ENCODE measurements around the gene SEPTIN1.

The SEPTIN1 gene

DNA sequence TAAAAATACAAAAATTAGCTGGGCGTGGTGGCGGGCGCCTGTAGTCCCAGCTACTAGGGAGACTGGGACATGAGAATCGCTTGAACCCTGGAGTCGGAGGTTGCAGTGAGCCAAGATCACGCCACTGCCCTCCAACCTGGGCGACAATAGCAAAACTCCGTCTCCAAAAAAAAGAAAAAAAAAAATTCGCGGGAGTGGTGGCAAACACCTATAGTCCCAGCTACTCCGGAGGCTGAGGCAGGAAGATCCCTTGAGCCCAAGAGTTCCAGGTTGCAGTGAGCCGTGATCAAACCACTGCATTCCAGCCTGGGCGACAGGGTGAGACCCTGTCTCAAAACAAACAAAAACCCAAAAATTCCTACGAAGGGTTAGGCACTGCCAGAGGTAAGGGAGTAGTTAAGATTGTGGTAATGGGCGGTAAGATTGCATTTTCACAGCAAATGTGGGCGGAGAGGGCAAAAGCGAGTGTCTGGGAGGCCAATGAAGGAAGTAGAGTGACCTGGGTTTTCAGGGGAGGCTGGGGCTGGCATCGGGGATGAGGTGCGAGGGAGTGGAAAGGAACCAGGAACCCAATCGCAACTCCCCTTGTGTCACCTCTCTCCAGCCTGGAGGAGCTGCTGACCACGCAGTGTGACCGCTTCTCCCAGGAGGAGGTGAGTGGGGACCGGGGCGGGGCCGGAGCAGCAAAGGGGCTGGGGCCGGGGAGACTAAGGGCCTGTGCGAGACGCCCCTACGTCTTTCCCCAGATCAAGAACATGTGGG is 5.1 kb downstream of the SEPTIN1 start:
- no peak for DNase-seq (ENCODE audit: low read depth)

- no peak for DNase-seq (ENCODE audit: low read depth)
These were observed 5.9 kb downstream of the SEPTIN1 start for GRCh38 chr16:30376461-30376902.

GRCh38 chr16:30375864-30376263 is 6.5 kb downstream of the SEPTIN1 start:
- no peak for DNase-seq (ENCODE audit: low read depth)

- no peak for DNase-seq (ENCODE audit: low read depth)
These were observed 7.8 kb downstream of the SEPTIN1 start, which contains the start of gene MYL11 for GRCh38 chr16:30374538-30374937. TSS of gene MYL11 (plus strand) at chr16:30374802. CDS start at chr16:30374858, 56 bp downstream.

DNA sequence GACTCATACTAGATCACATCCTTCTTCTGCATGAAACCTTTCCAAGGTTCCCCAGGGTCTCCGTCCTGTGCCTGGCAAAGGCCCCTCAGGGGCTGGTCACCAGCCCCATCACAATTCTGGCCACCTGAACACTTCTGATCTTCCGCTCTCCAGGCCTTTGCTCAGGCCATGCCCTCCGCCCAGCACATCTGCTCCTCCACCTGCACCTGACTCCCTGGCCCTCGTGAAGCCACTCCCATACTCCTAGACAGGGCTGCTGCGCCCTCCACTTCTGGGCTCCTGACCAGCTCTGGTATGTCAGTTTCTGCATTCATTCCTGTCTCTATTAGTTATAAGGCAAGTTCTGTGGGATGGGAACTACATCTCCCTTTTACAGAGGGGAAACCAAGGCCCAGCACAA is 9.6 kb downstream of the SEPTIN1 start:
- no peak for DNase-seq (ENCODE audit: low read depth)

DNA sequence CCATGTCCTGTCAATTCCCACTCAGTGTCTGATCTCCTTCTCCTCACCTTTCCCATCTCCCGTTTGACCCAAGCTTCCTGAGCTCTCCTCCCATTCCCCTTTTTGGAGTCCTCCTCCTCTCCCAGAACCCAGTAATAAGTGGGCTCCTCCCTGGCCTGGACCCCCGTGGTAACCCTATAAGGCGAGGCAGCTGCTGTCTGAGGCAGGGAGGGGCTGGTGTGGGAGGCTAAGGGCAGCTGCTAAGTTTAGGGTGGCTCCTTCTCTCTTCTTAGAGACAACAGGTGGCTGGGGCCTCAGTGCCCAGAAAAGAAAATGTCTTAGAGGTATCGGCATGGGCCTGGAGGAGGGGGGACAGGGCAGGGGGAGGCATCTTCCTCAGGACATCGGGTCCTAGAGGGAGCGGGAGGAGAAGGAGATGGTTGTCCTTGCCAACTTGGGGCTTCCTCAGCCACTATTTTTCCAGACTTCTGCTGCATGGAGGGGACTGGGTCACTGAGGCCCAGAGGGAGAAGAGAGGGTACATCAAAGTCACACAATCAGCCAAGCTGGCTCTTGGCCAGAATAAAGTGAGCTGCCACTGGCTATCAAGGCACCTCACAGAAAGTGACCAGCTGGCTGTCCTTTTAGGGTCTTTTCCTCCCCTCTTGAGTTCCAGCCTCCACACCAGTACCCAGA is 10.2 kb downstream of the SEPTIN1 start:
- no peak for DNase-seq (ENCODE audit: low read depth)

DNA sequence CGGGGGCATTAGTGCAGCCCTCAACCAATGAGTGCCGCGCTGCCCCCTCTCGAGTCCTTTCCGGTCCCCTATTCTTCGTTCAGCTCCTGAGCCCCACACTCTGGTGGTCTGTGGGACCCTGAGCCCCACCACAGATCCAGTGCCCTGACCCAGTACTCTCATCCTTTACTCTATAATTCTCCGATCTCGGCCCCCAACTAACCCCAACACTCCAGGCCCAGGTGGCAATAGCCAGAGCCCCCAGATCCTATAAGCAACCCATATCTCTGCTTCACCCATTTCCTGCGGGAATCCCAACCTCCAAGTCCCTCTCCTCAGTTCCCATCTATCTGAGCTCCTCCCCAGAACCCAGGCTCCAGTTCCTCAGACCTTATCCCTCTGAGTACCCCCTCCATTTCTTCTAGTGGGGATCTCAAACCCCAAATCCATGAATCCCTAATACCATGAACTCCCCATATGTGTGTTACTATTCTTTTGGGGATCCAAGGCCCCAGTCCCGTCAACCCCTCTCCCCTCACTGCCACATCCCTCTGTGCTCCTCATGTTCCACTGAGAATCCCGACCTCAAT is 11.0 kb downstream of the SEPTIN1 start:
- DNase-seq (ENCODE audit: low read depth), result no peak

DNA sequence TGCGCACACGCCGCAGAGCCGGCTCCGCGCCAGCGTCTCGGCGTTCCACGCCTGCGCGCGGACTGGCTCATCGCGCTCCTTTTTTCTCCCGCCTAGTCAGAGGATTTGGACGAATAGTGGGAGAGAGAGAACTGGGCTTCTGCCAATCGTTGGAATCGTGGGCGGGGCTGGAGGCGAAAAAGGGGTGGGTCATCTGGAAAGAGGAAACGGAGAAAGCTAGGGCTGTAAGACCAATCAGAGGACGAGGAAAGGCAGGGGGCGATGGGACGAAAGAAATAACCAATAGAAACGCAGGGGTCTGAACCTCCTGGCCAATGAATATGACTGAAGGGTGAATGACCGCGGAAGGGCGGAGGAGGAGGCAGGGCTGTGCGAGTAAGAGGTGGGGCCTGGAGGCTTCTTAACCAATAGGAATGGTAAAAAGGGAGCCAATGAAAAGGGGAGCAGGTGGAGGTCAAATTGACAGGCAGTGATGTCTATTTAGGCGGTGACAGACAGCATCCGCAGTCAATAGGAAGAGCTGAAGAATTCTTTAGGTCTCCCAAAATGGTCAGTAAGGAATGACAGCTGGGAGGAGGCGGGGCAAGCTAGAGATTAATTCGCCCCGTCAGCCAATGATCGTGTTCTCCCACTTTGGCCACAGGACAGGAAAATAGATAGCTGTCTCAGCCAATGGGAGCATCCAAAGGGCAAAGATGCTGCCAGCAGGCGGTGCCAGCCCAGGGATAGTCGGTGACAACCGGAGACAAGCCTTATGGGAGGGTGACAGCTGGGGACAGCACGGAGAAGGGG is 11.7 kb downstream of the SEPTIN1 start, which contains the start of gene TBC1D10B:
TSS of gene TBC1D10B (minus strand) at position 39 of the 792 bp plus-strand sequence. CDS start 311 bp downstream, outside the sequence.
- DNase-seq (ENCODE audit: low read depth), result peak; percentile 95

DNA sequence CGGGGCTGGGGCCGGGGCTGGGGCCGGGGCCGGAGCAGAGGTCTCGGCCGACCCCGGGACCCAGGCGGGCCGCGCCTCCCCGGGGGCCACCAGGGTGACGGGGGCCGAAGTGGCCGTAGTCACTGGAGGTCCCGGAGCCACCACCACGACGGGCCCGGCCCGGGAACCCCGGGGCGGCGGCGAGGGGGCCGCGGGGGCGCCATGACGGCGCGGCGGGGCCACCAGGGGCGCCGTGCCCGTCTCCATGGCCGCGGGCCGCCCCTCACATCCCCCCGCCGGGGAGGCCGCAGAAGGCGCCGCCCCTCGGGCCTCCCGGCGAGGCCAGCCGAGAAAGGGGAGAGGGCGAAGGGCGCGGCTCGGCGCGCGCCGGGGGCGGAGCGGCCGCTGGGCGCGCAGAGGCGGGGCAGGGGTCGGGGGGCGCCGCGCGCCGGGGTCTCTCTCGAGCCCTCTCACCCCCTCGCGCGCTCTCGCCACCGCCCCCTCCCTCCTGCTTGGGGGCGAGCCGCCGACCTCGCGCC is 12.4 kb downstream of the SEPTIN1 start:
- no peak for DNase-seq (ENCODE audit: low read depth)

- no peak for DNase-seq (ENCODE audit: low read depth)
These were observed 13.0 kb downstream of the SEPTIN1 start for GRCh38 chr16:30369091-30369937.

GRCh38 chr16:30368792-30369090 is 13.6 kb downstream of the SEPTIN1 start:
- DNase-seq (ENCODE audit: low read depth), result no peak

DNA sequence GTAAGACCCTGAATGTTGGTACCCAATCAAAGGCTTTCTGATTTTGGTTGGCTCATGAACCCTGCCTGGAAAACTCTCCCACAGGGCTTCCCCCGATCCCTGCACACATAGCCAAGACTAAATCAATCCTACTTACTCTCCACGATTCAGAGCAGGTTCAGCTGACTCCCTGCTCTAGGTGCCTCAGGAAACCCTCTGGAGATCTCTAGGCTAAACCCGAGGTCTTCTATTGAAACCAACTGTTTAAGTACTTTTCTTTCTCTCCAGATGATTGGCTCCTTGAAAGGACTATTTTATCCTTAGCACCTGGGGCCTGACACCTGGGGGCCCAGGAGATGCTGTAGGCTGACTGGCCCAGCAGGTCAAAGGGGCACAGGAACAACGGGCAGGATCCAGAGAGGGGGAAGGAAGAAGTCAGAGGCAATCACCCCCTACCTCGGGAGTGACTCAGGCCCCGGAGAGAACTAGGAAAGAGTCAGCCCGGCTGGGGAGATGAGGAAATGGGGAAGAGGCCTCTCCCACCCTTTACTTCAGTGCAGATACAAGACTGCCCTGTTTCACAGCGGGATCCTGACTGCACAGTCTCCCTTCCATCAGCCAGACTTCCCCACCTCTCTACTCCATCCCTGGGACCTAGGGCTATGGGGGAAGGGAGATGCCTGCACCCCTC is 14.1 kb downstream of the SEPTIN1 start:
- no peak for DNase-seq (ENCODE audit: low read depth)

DNA sequence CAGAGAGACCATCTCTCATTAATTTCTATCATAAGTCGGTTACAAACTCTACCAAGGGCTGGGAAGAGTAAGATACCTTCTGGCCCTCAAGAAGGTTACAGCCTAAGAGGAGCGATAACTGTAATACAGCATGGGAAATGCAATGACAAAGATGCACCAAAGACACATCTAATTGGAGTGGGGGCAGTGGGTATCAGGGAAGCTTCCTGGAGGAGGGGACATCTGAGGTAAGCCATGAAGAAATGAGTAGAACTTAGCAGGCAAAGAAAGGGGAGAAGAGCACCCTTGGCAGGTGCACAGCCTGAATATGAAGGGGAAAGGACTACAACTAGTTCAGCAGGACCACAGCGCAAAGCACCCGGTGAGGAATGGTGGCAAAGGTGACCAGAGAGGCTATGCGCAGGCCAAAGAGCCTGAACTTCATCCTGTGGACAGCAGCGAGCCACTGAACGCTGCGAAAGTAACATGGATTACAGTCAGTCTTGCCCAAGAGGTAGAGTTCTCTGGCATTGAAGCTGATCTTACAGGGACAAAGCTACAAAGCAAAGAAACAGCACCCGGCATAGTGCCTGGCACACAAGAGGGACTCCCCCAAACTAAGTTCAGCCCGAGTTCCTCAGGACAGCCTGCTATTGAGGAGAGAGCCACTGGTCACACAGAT is 14.9 kb downstream of the SEPTIN1 start:
- DNase-seq (ENCODE audit: low read depth), result no peak

DNA sequence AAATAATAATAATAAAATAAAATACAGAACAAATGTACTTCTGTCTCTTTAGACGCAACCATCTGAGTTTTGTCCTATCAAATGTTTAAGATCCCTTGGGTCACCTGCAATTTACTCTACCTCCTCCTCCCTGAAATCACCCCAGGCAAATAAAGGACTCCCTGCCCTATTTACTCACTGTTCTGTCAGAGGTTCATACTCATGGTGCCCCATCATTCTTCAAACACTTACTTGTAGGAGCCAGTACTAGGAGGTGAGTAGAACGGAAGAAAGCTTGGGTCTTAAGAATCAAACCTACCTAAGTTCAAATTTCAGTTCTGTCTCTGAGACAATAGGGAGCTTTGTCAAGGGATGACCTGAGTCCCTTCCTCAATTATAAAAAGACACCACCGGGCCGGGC is 15.8 kb downstream of the SEPTIN1 start:
- DNase-seq (ENCODE audit: low read depth), result no peak

DNA sequence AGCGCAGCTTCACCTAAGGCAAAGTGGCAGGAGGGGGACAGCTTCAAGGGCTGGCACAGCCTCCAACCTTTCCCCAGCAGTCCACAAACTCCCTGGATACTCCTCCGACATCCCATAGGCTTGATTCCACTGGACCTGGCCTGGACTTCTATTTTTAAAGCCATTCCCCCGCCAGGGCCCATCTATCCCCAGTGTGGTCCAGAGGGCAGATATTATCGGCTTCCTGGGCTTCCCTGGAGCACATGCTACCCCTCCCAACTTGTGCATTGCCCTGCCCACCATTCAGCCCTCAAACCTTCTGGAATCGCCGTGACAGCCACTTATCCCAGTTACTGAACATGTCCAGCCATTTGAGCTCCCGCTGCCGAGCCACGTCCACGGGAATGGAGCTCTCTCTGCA is 17.2 kb downstream of the SEPTIN1 start:
- DNase-seq (ENCODE audit: low read depth), result no peak

- DNase-seq (ENCODE audit: low read depth), result no peak
These were observed 21.2 kb downstream of the SEPTIN1 start for GRCh38 chr16:30361180-30361579.

DNA sequence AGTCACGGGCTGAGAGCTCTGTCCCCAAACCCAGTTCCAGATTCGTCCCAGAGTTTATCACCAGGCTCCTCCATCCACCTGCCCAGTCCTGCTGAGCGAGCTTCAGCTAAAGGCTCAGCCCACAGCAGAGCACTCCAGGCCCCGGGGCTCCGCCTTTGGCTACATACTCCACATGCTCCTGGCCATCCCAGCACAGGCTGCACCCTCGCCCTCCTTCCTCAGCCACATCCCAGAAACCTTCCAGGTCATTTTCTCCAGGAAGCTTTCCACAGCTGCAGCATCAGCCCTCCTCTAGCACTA is 22.5 kb downstream of the SEPTIN1 start:
- no peak for DNase-seq (ENCODE audit: low read depth)

DNA sequence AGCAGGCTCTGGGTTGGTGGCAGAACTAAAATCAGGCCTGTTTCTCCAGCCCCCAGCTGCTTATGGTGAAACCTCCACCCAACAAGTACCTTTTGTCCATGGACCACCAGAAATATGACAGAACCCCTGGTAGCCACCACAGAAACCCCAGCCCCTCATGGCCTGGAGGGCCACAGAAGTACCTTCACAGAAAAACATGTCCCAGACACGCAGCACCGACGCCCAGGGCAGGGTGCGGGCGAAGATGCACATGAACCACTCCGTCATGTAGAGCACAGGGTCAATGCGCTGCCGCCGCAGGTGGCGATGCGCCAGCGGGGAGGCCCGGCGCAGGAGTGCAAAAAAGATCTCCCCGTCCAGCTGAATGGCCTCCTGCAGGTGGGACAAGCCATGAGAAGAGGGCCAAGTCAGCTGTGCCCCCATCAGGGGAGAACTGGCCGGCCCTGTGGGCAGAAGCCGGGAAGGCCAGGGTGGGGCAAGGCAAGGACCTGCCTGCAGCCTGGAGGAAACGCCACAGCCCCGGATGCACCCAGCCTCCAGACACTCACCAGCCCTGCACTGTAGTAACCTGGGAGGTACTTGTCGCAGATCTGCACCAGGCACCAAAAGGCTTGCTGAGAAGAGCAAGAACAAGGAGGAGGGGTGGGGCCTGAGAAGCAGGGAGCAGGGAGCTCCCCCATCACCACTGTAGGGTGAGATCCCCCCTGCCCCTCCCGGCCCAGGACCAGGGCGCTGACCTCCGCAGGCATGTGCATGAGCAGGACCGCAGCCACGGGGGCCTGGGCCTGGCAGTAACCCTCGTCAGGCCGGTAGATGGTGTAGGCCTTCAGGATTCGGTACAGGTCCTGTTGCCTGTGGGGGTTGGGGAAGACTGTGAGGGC is 23.1 kb downstream of the SEPTIN1 start:
- DNase-seq (ENCODE audit: low read depth), result no peak

GRCh38 chr16:30358577-30358936 is 23.8 kb downstream of the SEPTIN1 start:
- no peak for DNase-seq (ENCODE audit: low read depth)

All from stimulated activated CD8-positive, alpha-beta memory T cell treated with anti-CD3 and anti-CD28 coated beads, Interleukin-4, amount 100 ng/mL, for 24 hours (primary cell).